Suprapubic skin (tissue), 4 donors: ENCODE measurements around the gene VPS37B. TPM values are rescaled to one million over a fixed set of nuclear protein-coding genes. Genes with fewer than 3 reads are reported as not detected.
"Not testable (repeated sequence)": the region's sequence is repeated elsewhere in the genome, so short reads cannot be mapped to it uniquely, and the experiment has no call there.

Experiments used
- DNase-seq, 2 donors: peaks; one replicate each; pipeline ENCODE4 v3.0.0-alpha.2; 2019; ENCODE audit warnings: low spot score in 2 of 2
- H3K27ac ChIP-seq: fragments of 200-600 bp; sonication (generic); one replicate; pipeline ENCODE4 v1.5.1; 2019
- H3K27me3 ChIP-seq: fragments of 200-600 bp; sonication (generic); one replicate; pipeline ENCODE4 v1.5.1; 2019
- H3K36me3 ChIP-seq: fragments of 200-600 bp; sonication (generic); one replicate; pipeline ENCODE4 v1.5.1; 2019
- H3K4me1 ChIP-seq: fragments of 200-600 bp; sonication (generic); one replicate; pipeline ENCODE4 v1.5.1; 2019
- H3K4me3 ChIP-seq: fragments of 200-600 bp; sonication (generic); one replicate; pipeline ENCODE4 v1.5.1; 2019; ENCODE audit warnings: mild to moderate bottlenecking
- H3K9me3 ChIP-seq: fragments of 200-600 bp; sonication (generic); one replicate; pipeline ENCODE4 v1.5.1; 2019
- EP300 ChIP-seq: sonication (generic); formaldehyde crosslinking; IDR thresholded peaks from one replicate; pipeline ENCODE4 v1.6.1; 2017; ENCODE audit warnings: antibody characterized with exemption
- POLR2A ChIP-seq, 2 donors: fragments of 450-650 bp; IDR thresholded peaks; one replicate each; pipeline ENCODE4 v1.6.1; 2017; ENCODE audit warnings: antibody characterized with exemption in 2 of 2, mild to moderate bottlenecking in 2 of 2, moderate library complexity in 2 of 2
- POLR2AphosphoS5 ChIP-seq, 3 donors: sonication (generic); formaldehyde crosslinking; IDR thresholded peaks; one replicate each; pipeline ENCODE4 v1.6.1; 2017; ENCODE audit warnings: antibody characterized with exemption in 3 of 3
- WGBS: methylation state at CpG from one replicate; pipeline ENCODE4 v1.1.5; 2018; 5-methylcytosine and 5-hydroxymethylcytosine counted together
- total RNA-seq, 4 donors: library from RNA; depleted of rRNA; stranded (reverse); fragments of >200 nt; gene quantifications; one replicate each; pipeline ENCODE4 v1.1.0, GENCODE V29; 2016
- TF ChIP-seq, protein P1 (sequence below), 2 donors: fragments of 200-600 bp in 1 of 2; fragments of 450-650 bp in 1 of 2; sonication (generic) in 1 of 2; IDR thresholded peaks; one replicate each; pipeline ENCODE4 v1.5.1; 2016 to 2019; ENCODE audit warnings: antibody characterized with exemption in 2 of 2, mild to moderate bottlenecking in 1 of 2, moderate library complexity in 1 of 2

Gene VPS37B, protein sequence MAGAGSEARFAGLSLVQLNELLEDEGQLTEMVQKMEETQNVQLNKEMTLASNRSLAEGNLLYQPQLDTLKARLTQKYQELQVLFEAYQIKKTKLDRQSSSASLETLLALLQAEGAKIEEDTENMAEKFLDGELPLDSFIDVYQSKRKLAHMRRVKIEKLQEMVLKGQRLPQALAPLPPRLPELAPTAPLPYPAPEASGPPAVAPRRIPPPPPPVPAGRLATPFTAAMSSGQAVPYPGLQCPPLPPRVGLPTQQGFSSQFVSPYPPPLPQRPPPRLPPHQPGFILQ
- total RNA-seq, result 10 to 100 TPM; 42.0 to 67.1 (median 63.0) TPM

DNA sequence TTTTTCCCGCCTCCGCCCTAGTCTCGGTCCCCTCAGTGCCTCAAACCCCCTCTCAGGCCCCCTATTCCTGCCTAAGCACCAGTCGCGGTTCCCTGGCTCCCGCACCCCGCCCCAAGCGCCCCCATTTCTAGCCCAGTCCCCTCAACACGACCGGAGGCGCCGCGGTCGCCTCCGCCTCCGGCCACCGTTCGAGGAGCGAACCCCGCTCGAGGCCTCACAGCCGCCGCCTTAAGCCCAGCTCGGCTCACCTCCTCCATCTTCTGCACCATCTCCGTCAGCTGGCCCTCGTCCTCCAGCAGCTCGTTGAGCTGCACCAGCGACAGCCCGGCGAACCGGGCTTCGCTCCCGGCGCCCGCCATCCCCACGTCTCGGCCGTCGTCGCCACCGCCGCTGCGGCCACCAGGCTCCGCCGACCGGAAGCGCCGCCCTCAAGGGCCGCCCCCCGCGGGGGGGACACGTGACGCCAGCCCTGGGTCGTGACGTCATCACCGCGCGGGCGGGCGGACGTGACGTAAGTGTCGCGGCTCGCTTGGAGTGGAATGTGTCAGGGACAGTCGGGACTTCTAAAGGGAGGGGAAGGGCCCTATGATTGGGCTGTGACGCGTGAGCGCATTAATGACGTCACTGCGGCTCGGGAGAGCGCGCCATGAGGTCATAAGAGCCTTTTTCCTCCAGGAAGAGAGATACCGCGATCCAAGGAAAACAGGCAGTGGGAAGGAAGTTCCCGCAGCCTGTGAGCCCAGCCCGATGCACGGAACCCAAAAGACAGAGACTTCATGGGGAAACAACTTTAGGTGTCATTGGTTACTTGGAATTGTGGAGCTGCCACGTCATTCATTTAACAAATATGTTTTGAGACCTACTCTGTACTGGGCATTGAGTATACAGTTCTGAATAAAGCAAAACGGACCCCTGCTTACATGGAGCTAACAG, at the start of gene VPS37B:
TSS of gene VPS37B (minus strand) at position 421 of the 933 bp plus-strand sequence. CDS start at position 359, 62 bp downstream.
- peak; percentile 92 to 93 for DNase-seq
- no peak for TF ChIP-seq EP300
- peak; percentile 55 to 96 (median 78) for TF ChIP-seq POLR2AphosphoS5 (IDR thresholded peaks at IDR 0.05)
- TF ChIP-seq POLR2A (IDR thresholded peaks at IDR 0.05), result peak; percentile 49 to 91
- TF ChIP-seq, protein P1, sequence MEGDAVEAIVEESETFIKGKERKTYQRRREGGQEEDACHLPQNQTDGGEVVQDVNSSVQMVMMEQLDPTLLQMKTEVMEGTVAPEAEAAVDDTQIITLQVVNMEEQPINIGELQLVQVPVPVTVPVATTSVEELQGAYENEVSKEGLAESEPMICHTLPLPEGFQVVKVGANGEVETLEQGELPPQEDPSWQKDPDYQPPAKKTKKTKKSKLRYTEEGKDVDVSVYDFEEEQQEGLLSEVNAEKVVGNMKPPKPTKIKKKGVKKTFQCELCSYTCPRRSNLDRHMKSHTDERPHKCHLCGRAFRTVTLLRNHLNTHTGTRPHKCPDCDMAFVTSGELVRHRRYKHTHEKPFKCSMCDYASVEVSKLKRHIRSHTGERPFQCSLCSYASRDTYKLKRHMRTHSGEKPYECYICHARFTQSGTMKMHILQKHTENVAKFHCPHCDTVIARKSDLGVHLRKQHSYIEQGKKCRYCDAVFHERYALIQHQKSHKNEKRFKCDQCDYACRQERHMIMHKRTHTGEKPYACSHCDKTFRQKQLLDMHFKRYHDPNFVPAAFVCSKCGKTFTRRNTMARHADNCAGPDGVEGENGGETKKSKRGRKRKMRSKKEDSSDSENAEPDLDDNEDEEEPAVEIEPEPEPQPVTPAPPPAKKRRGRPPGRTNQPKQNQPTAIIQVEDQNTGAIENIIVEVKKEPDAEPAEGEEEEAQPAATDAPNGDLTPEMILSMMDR (IDR thresholded peaks at IDR 0.05), result no peak
- Histone ChIP-seq H3K4me3 (peak within 1 kb of the TSS; percentile 81), H3K9me3 (no peaks in the 10 kb centered on the region), H3K36me3 (no peaks in the 10 kb centered on the region), H3K27ac (peak within 1 kb of the TSS; percentile 92), H3K27me3 (no peaks in the 10 kb centered on the region), H3K4me1 (peaks cover 51% of the 10 kb centered on the region)
- WGBS, result 8% methylated on average over 81 of the region's 81 CpGs

DNA sequence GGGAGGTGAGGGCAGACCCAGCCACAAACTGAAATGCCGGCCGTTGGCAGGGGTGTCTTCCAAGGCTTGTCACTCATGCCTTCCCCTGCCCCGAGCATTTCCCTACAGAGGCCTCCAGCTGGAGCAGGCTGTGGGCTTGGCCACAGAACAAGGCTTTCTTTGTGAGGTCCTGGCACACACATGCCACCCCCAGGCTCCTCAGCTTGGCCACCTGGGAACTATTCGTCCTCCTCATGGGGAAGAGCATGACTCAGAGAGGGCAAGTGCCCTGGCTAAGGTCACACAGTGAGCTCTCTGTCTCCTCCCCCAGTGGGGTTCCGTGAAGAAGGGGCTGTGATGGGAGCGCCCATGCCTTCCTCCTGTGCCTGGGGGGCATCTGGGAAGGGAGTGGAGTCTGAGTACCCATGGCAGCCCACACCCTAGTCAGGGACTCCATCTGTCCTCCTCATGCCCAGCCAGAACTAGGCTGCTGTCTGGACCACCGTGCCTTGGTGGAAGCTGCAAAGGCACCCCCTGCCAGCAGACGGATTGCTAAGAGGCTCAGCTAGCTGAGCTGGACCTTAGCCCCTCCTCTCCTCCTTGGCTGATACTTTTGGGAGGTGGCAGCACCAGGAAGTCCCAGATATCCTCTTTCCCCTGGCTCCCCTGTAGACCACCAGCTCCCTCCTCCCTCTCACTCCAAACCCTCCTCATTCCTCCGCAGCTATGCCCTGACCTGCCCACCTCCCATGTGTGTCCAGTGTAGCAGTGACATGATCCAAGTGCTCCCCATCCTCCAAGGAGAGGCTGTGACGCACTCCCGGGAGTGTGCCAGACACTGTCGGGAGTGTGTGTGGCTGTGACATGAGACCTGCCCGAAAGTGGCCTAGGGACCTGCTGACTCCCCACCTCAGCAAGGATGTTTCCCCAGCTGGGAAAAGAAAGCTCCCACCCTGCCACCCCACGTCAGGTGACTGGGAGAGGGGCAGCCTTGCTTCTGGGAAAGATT, 49.0 kb upstream of the VPS37B start:
- Histone ChIP-seq H3K36me3 (no peaks in the 10 kb centered on the region), H3K4me1 (peaks cover 50% of the 10 kb centered on the region), H3K9me3 (no peaks in the 10 kb centered on the region), H3K27me3 (no peaks in the 10 kb centered on the region), H3K27ac (peak overlapping the region; percentile 63), H3K4me3 (no peak overlapping the region)
- DNase-seq, result peak in 1 of 2 donors; percentile 88
- 57% methylated on average over 8 of the region's 14 CpGs for WGBS
- no peak for TF ChIP-seq POLR2AphosphoS5 (IDR thresholded peaks at IDR 0.05)
- TF ChIP-seq POLR2A (IDR thresholded peaks at IDR 0.05), result no peak

DNA sequence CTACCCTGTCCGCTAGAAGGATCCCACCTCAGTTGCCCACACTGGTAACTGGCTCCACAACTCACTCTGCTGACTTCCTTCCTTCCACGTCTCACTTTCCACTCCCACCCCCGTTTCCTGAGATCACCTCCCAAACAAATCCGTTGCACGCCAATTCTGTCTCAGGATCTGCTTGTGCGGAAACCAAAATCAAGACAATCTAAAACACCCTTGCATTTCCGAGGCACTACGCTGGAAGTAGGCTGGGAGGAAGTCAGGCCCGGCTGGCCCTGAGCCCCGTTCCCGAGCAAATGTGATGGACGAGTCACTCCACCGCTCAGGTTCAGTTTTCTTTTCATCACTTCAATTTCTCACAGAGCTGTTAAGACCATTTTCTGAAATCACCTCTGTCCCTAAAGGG, 47.3 kb upstream of the VPS37B start:
- no peak for DNase-seq
- Histone ChIP-seq H3K27ac (no peak overlapping the region), H3K4me3 (no peak overlapping the region), H3K9me3 (no peaks in the 10 kb centered on the region), H3K4me1 (peaks cover 45% of the 10 kb centered on the region), H3K36me3 (no peaks in the 10 kb centered on the region), H3K27me3 (no peaks in the 10 kb centered on the region)
- WGBS, result 73% methylated on average over 13 of the region's 13 CpGs
- TF ChIP-seq POLR2AphosphoS5 (IDR thresholded peaks at IDR 0.05), result no peak
- no peak for TF ChIP-seq POLR2A (IDR thresholded peaks at IDR 0.05)
- TF ChIP-seq EP300, result no peak
- TF ChIP-seq, protein P1 (IDR thresholded peaks at IDR 0.05), result no peak

DNA sequence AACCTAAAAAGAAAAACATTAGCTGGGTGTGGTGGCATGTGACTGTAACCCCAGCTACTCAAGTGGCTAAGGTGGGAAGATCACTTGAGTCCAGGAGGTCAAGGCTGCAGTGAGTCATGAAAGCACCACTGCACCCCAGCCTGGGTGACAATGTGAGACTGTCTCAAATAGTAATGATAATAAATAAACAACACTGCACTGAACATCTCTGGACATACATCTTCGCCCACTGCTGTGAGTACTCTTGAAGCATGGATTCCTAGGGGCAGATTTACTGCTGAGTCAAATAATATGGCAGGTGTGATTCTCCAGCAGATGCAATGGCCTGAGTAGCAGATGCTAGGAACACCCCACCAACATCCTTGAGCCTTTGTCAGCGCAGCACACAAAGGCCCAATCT, 46.7 kb upstream of the VPS37B start:
- Histone ChIP-seq H3K27me3 (no peaks in the 10 kb centered on the region), H3K27ac (no peak overlapping the region), H3K4me1 (peaks cover 42% of the 10 kb centered on the region), H3K36me3 (no peaks in the 10 kb centered on the region), H3K4me3 (no peak overlapping the region), H3K9me3 (no peaks in the 10 kb centered on the region)
- TF ChIP-seq POLR2A (IDR thresholded peaks at IDR 0.05) (no peak), EP300 (no peak), POLR2AphosphoS5 (IDR thresholded peaks at IDR 0.05) (no peak)
- TF ChIP-seq, protein P1 (IDR thresholded peaks at IDR 0.05), result no peak
- 92% methylated on average over 2 of the region's 2 CpGs for WGBS
- no peak for DNase-seq

DNA sequence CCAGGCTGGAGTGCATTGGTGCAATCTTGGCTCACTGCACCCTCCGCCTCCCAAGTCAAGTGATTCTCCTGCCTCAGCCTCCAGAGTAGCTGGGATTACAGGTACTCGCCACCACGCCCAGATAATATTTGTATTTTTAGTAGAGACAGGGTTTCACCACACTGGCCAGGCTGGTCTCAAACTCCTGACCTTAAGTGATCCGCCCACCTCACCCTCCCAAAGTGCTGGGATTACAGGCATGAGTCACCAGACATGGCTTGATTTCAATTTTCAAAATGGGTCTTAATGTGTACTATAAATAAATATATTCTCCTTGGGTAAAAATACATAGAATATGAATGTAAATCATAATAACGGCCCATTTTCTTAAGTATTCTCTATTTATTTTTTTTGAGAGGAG, 45.4 kb upstream of the VPS37B start:
- not testable (repeated sequence) for H3K36me3 ChIP-seq, DNase-seq, H3K27ac ChIP-seq, H3K4me3 ChIP-seq, H3K9me3 ChIP-seq, H3K27me3 ChIP-seq
- 81% methylated on average over 5 of the region's 5 CpGs for WGBS
- peaks cover 29% of the 10 kb centered on the region for H3K4me1 ChIP-seq
